Brain microvascular endothelial cell (primary cell): ENCODE results near the gene DNAH11.
"Not testable (repeated sequence)": the region's sequence is repeated elsewhere in the genome, so short reads cannot be mapped to it uniquely, and the experiment has no call there.

Experiments
- DNase-seq: peaks from one replicate; pipeline ENCODE4 v3.0.0-alpha.2; 2020
- H3K27ac ChIP-seq: fragments of 250-450 bp; sonication (Bioruptor Pico); 2 replicates; pipeline ENCODE4 v1.5.1; 2020; ENCODE audit warnings: mild to moderate bottlenecking, moderate library complexity
- H3K27me3 ChIP-seq: fragments of 250-450 bp; sonication (Bioruptor Pico); replicated peaks from 2 replicates; pipeline ENCODE4 v1.5.1; 2020; ENCODE audit warnings: mild to moderate bottlenecking
- H3K36me3 ChIP-seq: fragments of 250-450 bp; sonication (Bioruptor Pico); replicated peaks from 2 replicates; pipeline ENCODE4 v1.5.1; 2020; ENCODE audit warnings: mild to moderate bottlenecking
- H3K4me3 ChIP-seq: 2 replicates; pipeline ENCODE4 v1.5.1; 2011; ENCODE audit warnings: low read depth, mild to moderate bottlenecking, control low read depth, low read length, moderate library complexity
- CTCF ChIP-seq: IDR thresholded peaks from 2 replicates; pipeline ENCODE4 v1.5.1; 2011; ENCODE audit warnings: low read depth, mild to moderate bottlenecking, moderate library complexity, low read length, control low read depth, inconsistent platforms; ENCODE audit errors: missing control alignments
- in situ Hi-C: cut with HindIII; loops from 2 replicates; pipeline ENCODE4 v1.10.0; 2017; ENCODE audit warnings: low sequenced_read_pairs, low pct_ligation_motif_present

Gene DNAH11

GRCh38 chr7:21536445-21537118 lies 6.3 kb upstream of the DNAH11 start:
- H3K27me3 ChIP-seq, in situ Hi-C loops, H3K36me3 ChIP-seq, H3K4me3 ChIP-seq, H3K27ac ChIP-seq, DNase-seq: not testable (repeated sequence)

GRCh38 chr7:21538936-21539495 lies 3.8 kb upstream of the DNAH11 start:
- in situ Hi-C loops: no loop called here
- H3K27ac ChIP-seq: no peak overlapping the region
- TF ChIP-seq CTCF: no peak
- no peak overlapping the region for H3K4me3 ChIP-seq
- no peak for DNase-seq
- no peaks in the 10 kb centered on the region for H3K36me3 ChIP-seq
- peaks cover 12% of the 10 kb centered on the region for H3K27me3 ChIP-seq

GRCh38 chr7:21543528-21544302 lies 876 bp downstream of the DNAH11 start:
- in situ Hi-C loops: no loop called here
- H3K36me3 ChIP-seq: no peaks in the 10 kb centered on the region
- peaks cover 14% of the 10 kb centered on the region for H3K27me3 ChIP-seq
- no peak for DNase-seq
- H3K27ac ChIP-seq: no peak overlapping the region
- TF ChIP-seq CTCF: no peak
- peak overlapping the region; percentile 53 for H3K4me3 ChIP-seq

GRCh38 chr7:21544303-21544656 lies 1.4 kb downstream of the DNAH11 start:
- in situ Hi-C loops: no loop called here
- Histone ChIP-seq H3K4me3 (no peak overlapping the region), H3K36me3 (no peaks in the 10 kb centered on the region), H3K27me3 (peaks cover 14% of the 10 kb centered on the region), H3K27ac (no peak overlapping the region)
- DNase-seq: no peak
- TF ChIP-seq CTCF: no peak

- no peak overlapping the region for H3K27ac ChIP-seq
- in situ Hi-C loops: no loop called here
- no peak for DNase-seq
- peaks cover 14% of the 10 kb centered on the region for H3K27me3 ChIP-seq
- TF ChIP-seq CTCF: no peak
- H3K4me3 ChIP-seq: no peak overlapping the region
- H3K36me3 ChIP-seq: no peaks in the 10 kb centered on the region
These were observed 1.9 kb downstream of the DNAH11 start for GRCh38 chr7:21544715-21545114.

- Histone ChIP-seq H3K4me3 (no peak overlapping the region), H3K36me3 (no peaks in the 10 kb centered on the region), H3K27ac (no peak overlapping the region), H3K27me3 (peaks cover 14% of the 10 kb centered on the region)
- no peak for DNase-seq
- TF ChIP-seq CTCF: no peak
- in situ Hi-C loops: no loop called here
These were observed 4.7 kb downstream of the DNAH11 start for GRCh38 chr7:21547501-21547900.
